HG03039 (cell line): ENCODE results near the gene SPI1.

Experiments
- ATAC-seq: cut with Tn5 transposase; IDR thresholded peaks from one replicate; pipeline ENCODE4 v1.9.1; 2021; ENCODE audit warnings: mild to moderate bottlenecking, moderate library complexity; ENCODE audit not compliant: unreplicated experiment

Gene SPI1

DNA sequence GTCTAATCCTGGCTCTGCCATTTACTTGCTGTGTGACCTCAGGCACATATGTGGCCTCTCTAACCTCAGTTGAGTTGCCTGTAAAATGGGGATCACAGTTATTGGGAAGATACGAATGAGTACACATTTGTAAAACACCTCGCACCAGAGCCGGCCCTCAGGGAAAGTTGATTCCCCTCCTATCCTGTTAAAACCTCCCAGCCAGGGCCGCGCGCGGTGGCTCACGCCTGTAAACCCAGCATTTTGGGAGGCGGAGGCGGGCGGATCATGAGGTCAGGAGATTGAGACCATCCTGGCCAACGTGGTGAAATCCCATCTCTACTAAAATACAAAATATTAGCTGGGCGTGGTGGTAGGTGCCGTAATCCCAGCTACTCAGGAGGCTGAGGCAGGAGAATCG lies 18.0 kb downstream of the SPI1 start:
- no peak for ATAC-seq

DNA sequence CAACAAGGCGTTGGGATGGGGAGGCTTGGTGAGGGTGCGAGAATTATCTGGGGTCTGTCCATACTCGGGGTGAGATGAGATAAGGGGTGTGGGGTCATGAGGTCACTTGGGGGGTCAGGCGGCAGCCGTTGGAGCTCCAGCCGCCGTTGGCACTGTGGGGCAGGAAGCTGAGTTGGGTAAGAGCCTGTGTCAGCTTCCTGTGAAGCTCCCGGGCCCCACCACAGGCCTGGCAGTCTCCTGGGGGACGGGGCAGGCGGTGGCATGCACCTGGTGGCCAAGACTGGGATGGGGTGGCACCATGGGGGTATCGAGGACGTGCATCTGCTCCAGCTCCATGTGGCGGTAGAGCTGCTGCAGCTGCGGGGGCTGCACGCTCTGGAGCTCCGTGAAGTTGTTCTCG lies 18.8 kb downstream of the SPI1 start:
- ATAC-seq: no peak

DNA sequence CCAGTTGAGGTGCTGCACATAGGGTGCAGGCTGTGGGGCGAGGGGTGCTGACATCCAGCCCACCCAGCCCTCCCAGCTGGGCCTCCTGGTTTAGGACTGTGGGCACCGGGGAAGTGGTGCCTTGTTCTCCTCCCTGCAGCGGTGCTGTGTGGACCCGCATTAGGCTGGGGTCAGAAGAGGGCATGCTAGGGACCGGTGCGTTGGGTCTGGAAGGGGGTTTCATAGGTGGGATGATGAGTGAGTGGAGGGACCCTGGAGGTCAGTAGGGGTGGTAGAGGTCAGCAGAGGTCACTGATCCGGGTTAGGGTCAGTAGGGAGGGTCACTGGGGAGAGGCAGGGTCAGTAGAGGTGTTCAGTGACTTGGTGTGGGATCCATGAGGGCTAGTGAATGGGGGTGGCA lies 19.2 kb downstream of the SPI1 start:
- no peak for ATAC-seq

DNA sequence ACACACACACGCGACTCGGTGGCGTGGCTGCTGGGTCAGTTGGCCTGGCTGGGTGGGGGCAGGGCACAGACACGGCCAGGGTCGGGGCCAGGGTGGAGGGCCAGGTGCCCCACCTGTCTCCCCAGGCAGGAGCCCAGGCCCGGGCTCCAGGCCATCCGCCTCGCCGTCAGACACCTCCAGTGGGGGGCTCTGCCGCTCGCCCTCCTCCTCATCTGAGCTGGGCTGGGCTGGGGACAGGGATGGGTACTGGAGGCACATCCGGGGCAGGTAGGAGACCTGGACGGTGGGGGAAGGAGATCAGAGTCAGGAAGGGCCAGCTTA lies 19.7 kb downstream of the SPI1 start:
- ATAC-seq: no peak

DNA sequence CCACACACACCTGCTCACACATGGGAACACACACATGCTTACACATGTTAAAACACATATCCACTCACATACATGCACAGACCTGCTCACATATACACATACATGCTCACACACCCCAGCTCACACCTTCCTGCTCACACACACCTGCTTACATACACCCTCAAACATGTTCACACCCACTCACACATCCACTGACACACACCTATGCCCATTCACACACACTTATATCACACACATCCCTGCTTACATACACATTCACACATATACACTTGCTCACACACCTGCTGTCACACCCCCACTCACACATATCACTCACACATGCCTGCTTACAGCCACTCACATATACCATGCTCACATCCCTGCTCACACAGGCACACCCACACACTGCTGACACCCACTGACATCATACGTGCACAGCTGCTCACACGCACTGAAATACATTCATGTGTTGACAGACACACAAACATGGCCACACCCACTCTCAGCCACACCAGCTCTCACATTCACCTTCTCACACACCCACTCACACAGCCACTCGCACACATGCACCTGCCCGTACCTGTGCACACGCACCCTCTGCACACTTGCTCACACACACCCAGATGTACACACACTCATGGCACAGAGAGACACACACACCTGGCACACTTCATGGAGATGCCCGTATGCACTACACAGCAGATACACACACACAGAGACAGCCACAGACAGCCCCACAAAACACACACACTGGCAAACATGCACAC lies 20.2 kb downstream of the SPI1 start:
- ATAC-seq: no peak

DNA sequence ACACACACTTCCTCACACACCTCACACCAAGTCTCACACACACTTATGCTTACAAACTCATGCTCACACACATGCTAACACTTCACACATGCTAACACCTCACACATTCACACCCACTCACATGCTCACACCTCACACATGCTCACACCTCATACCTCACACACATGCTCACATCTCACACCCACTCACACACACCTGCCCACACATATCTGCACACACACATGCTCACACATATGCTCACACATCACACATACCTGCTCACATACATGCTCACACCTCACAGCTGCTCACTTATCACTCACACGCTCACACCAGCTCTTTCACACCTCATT lies 21.4 kb downstream of the SPI1 start:
- ATAC-seq: no peak

DNA sequence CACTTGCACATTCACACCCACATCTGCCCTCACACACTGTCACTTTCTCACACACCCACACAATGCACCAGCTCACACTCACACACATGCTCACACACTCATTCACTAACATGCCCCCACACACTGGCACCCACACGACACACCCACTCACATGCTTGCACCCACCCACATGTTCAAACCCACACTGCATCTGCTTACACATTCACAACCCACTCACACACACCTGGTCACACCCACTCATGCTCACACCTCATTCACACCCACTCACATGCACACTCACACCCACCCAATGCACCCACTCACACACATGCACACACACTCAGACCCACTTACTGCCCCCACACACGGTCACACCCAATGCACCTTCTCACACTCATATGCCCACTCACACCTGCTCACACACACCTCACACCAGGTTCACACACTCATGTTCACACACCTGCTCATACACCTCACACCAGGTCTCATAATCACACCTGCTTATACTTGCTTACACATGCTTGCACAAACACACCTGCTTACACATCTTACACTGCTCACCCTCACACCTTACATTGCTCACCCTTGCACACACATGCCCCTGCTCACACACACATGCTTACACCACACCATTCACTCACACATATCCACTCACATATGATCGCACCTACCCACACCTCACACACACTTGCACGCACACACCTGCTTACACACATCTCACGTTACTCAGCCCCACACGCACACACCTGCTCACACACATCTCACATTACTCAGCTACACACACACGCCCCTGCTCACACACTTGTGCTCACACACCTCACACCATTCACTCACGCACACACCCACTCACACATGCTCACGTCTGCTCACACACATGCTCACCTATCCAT lies 22.0 kb downstream of the SPI1 start:
- no peak for ATAC-seq

DNA sequence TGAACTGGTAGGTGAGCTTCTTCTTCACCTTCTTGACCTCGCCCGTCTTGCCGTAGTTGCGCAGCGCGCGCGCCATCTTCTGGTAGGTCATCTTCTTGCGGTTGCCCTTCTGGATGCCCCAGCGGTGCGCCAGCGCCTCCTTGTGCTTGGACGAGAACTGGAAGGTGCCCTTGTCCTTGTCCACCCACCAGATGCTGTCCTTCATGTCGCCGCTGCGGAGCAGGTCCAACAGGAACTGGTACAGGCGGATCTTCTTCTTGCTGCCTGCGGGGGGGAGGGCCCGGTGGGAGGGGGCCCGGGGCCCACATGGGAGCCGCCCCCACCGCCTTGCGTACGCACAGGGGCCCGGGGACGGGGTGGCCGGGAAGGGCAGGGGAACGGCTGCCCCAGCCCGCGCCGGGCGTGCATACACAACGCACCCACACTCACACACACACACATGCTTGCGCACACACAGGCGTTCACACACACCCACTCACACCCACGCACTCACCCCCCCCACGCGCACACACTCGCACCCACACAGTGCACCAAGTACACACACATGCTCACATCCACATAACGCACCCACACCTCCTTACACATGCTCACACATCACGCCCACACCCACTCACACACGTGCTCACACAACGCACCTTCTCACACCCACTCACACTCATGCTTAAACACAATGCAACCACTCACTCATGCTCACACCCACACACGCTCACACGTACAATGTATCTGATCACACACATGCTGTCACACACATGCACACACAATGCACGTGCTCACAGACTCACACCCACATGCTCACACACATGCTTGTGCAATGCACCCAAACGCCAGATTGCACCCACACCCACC lies 22.8 kb downstream of the SPI1 start:
- ATAC-seq: no peak

DNA sequence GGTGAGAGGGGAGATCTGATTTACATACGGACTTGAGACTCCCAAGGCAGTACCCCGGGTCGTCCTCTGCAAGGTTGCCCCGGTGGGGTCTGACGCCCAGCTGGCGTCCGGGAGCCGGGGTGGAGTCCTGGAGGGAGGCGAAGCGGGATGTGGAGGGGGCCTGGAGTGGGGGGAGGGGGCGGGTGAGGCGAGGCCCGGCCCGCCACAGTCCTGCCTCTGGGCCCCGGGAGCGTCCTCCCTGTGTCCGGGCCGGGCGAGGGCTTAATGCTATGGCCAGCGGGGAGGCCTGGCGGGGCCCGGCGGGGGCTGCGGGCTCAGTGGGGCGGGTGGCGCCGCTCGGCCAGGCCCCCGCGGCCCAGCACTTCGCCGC lies 23.4 kb downstream of the SPI1 start:
- no peak for ATAC-seq

DNA sequence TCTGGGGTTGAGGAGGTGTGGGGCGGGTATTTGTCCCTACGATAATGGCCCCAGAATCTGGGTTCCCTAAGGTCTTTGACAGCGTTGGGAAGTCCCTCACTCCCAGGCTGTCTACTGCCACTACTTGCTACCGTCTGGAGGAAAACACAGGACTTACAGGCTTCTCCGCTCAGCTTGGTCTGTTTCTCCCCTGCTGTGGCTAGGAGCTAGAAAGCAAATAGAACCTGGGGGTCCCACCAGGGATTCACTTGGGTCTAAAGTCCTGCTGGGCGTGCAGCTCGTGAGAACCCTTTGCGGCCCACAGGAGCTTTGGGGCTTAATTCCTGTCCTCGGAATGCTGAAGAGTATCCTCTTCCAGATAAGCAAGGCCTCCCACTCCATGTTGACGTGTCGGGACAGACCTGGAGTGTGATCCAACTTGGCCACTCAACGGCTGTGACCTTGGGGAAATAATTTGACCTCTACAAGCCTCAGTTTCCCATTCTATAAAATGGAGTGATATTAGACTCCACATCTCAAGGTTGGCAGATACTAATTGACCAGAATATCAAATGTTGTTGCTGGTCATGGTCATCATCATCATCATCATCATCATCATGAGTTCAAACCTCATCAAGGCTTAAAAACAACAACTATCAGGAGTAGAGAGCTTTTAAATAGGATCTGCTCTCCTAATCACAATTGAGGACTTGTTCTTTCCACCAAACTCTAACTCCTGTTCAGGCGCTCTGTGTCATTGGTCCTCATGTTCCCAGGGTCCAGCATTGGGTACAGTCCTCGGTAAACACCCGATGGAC lies 24.2 kb downstream of the SPI1 start:
- no peak for ATAC-seq

DNA sequence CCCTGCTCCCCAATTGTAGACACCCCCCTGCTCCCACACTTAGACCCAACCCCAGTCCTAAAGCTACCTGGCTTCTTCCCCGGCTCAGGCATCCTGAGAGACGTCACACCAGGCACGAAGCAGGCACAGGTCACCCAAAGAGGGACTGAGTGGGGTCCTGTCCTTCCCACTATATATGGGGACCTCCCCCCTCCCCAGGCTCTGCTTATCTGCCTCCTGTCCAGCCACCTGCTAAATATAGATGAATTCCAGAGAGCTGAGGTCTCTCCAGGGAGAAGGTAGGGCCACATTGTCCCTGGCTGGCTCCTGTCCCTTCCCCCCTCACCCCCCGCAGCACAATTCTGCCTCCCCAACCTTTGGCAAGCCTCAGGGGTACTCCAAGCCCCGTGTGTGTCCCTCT lies 25.8 kb downstream of the SPI1 start, which contains the start of gene MYBPC3:
Gene MYBPC3, minus strand, starts transcription at position 147 of the 400 bp plus-strand sequence. Its CDS starts 55 bp downstream, at position 92.
- no peak for ATAC-seq

DNA sequence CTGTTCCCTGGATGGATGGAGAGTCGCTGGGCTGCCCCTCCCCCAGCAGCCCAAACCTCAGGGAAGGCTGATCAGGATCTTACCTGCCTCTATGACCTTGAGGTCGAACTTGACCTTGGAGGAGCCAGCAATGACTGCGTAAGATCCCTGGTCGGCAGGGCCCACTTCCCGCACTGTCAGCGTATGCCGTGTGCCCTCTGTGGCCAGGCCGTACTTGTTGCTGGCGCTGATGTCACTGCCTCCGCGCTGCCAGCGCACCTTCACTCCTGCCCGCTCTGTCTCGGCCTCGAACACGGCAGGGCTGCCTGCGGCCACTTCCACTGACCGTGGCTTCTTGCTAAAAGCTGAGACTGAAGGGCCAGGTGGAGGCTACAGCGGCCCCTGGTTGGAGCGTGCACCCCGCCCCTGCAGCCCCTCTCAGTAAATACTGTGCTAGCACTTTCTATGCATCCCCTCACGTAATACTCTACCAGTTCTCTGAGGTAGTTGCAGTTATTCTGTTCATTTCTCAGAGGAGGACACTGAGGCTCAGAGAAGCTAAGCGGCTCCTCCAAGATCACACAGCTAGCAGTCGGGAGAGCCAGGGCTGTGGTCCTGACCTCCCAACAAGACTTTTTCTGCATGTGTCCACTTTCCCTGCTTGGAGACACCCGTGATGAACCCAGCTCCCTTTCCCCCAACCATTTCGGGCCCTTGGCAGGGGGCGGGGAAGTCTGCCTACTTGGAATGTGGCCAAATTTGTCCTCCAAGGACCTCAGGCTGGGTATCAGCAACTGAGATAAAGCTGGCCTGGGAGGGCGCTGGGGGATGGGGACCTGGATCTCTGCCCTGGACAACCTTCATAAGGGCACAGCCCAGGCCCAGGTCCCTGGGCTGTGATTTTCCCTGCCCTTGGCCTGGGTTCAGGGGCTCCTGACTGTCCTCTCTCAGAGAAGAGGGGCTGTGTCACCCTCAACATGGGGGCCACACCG lies 26.9 kb downstream of the SPI1 start:
- ATAC-seq: no peak

DNA sequence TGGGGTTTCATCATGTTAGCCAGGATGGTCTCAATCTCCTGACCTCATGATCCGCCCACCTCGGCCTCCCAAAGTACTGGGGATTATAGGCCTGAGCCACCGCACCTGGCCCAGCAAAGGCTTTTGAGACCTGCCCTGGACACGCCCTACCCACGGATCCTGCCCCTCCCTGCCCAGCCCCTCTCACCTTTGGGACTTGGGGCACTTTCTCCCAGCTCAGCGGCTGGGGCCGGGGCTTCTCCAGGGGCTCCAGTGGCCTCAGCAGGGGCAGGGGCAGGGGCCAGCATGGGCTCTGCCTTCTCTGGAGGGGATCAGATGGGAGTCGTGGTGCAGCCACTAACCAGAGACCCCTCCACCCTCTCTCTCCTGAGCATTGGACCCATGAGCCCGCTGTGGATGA lies 28.0 kb downstream of the SPI1 start:
- ATAC-seq: no peak

DNA sequence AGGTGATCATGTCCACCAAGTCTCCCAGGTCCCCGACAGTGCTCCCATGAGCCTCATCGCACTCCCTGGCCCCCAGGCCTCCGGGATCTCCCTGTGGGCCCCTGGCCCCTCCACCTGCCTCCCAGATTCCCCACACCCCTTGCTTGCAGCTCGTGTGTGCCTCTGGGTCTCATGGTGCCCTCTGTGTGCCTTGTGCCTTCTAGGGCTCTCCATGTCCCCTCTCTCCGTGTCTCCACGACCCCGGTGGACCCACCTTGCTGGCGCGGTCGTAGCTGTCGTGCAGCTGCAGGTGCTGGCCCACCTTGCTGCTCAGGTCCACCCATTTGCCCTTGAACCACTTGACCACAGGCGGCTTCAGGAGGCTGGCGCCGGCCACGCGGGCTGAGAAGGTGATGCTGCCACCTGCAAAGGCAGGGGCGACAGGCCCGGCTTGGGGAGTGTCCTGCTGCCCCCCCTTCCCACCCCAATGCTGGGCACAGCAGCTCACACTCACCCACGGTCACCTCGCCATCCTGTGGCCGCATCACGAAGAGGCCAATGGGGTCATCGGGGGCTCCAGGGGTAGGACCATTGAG lies 28.7 kb downstream of the SPI1 start:
- ATAC-seq: no peak

DNA sequence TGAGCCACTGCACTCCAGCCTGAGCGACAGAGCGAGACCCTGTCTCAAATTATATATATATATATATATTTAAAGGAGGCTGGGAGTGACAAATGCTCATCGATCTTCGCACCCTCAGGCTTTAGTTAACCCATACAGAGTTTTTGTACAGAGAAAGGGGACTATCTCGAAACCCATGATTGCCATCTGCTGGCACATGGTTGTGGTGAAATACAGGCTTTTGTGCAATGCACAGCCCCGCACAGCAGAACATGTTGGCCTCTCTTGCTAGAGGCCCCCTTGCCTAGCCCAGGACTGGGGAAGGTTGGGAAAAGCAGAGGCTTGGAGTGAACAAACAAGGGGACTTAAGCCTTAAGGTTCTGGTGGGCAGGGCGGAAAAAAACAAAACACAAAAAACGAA lies 29.5 kb downstream of the SPI1 start:
- ATAC-seq: no peak

DNA sequence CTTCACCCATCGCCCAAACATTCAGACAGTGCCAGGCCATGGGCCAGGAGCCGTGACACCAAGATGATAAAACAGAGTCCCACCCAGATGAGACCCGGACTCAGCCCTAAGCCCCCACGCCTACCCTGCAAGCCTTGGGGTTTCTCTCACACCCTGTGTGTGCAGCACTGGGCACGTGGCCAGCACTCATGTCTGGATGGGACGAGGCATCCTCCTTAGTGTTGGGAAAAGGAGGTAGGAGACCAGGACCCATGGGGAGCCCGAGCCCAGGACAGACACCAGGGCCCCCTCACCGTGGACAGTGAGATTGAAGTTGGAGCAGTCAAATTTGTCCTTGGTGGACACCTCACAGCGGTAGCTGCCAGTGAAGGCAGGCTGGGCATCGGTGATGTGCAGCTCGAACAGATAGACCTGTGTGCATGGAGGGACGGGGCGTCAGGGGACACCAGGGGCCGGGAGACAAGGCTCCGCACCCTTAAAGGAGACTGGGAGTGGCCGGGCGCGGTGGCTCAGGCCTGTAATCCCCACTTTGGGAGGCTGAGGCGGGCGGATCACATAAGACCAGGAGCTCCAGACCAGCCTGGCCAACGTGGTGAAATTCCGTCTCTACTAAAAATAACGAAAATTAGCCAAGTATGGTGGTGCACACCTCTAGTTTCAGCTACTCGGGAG lies 30.1 kb downstream of the SPI1 start:
- no peak for ATAC-seq

DNA sequence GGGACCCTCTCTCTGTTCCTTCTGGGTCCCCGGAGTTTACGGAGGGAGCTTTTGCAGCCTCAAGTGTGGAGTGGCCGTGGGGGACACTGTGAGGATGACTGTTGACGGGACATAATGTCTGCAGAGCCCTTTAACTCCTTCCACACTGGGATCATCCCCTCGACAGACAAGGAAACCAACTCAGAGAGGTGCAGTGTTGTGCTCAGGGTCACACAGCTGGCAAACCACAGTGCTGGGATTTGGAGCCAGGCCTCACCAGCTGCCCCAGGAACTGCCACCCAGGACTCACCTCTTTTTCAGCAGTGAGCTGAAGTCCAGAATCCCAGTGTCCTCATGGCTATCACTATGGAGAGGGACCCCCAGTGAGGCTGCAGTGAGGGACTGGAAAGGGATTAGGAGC lies 31.2 kb downstream of the SPI1 start:
- ATAC-seq: no peak

DNA sequence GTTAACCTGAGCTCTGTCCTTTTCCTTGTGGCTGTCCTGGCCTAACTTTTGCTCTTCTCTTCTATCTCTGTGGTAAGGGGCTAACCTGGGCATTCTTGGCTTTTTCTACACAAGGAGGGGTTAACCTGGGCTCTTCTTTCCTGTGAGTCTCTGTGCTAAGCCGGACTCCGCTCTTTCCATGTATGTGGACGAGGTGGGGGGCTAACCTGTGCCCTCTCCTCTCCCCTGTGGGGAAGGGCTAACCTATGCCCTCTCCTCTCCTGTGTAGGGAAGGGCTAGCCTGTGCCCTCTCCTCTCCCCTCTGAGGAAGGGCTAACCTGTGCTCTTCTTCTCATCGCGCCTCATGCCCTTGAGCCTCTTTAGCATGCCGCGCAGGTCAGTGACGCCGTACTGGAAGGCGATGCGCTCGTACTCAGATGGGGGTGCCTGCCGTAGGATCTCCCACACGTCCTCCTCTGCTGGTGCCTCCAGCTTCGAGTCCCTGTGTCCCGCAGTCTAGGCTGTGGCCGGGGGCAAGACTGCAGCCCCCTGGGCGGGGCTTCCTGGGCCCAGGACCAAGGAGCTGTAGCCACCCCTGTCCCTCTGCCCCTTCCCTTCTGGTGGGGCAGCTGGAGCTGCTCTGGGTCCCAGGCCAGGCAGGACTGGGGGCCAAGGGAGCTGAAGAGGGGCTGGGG lies 32.3 kb downstream of the SPI1 start:
- no peak for ATAC-seq
